Measurements from ENCODE around the gene SNRPF. TPM values are rescaled to one million over a fixed set of nuclear protein-coding genes. Genes with fewer than 3 reads are reported as not detected.

SNRPF gene
- total RNA-seq, 4 donors from 2014 or later, result 6.1 to 11.8 (median 8.3) TPM

DNA sequence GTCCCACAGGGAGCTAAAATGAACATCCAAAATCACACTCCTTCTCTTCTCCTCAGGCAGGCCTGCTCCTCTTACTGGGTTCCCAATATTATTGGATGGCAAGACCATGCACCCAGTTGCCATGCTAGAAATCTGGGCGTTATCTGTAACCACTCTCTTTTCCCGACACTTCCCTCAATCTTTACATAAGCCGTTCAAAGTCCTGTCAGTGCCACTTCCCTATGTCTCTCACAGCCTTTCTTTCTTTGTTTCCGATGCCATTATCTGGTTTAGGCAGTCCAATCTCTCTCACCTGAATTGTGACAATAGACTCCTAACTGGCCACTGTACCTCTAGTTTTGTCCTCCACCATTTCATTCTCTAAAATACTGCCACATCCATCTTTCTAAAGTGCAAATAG is 24.1 kb downstream of the SNRPF start:
- H3K9me3 ChIP-seq, result no peaks in the 10 kb centered on the region
- no peak overlapping the region for H3K27ac ChIP-seq
- H3K36me3 ChIP-seq, result no peaks in the 10 kb centered on the region
- 92 to 98% methylated on average over 4 of the region's 4 CpGs for WGBS, 2 donors
- no peaks in the 10 kb centered on the region for H3K4me1 ChIP-seq
- no peak overlapping the region for H3K4me3 ChIP-seq (replicated peaks in 1 of 3)
- H3K27me3 ChIP-seq, result no peaks in the 10 kb centered on the region
- no peak for DNase-seq
- TF ChIP-seq POLR2A (IDR thresholded peaks at IDR 0.05), result no peak
- TF ChIP-seq, protein P1, sequence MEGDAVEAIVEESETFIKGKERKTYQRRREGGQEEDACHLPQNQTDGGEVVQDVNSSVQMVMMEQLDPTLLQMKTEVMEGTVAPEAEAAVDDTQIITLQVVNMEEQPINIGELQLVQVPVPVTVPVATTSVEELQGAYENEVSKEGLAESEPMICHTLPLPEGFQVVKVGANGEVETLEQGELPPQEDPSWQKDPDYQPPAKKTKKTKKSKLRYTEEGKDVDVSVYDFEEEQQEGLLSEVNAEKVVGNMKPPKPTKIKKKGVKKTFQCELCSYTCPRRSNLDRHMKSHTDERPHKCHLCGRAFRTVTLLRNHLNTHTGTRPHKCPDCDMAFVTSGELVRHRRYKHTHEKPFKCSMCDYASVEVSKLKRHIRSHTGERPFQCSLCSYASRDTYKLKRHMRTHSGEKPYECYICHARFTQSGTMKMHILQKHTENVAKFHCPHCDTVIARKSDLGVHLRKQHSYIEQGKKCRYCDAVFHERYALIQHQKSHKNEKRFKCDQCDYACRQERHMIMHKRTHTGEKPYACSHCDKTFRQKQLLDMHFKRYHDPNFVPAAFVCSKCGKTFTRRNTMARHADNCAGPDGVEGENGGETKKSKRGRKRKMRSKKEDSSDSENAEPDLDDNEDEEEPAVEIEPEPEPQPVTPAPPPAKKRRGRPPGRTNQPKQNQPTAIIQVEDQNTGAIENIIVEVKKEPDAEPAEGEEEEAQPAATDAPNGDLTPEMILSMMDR (IDR thresholded peaks at IDR 0.05), result no peak
- intact Hi-C loops (cut with DNase I), result no loop called here

DNA sequence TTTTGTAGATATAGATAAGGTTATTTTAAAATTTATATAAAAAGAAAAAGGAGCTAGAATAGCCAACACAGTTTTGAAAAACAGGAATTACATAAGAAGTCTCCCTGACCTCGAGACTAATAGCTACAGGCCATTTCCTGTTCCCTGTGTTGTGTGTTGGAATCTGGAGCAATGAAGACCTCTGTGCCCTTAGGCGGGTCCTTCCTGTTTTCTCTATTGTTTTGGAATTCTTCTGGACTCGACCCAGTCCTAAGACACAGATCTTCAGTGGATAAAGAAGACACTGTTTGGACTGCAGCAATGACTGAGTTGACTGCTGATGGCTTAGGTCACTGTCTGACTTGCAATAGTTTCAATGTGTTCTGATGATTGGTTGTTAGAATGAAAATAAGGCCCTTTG is 26.2 kb downstream of the SNRPF start:
- no peaks in the 10 kb centered on the region for H3K36me3 ChIP-seq
- DNase-seq, result no peak
- H3K27ac ChIP-seq, result no peak overlapping the region
- 49 to 64% methylated on average over 3 of the region's 3 CpGs for WGBS, 2 donors
- H3K27me3 ChIP-seq, result no peaks in the 10 kb centered on the region
- TF ChIP-seq, protein P1 (IDR thresholded peaks at IDR 0.05), result no peak
- TF ChIP-seq POLR2A (IDR thresholded peaks at IDR 0.05), result no peak
- no peak overlapping the region for H3K4me3 ChIP-seq (replicated peaks in 1 of 3)
- no peaks in the 10 kb centered on the region for H3K4me1 ChIP-seq
- H3K9me3 ChIP-seq, result no peaks in the 10 kb centered on the region
- intact Hi-C loops (cut with DNase I), result no loop called here

DNA sequence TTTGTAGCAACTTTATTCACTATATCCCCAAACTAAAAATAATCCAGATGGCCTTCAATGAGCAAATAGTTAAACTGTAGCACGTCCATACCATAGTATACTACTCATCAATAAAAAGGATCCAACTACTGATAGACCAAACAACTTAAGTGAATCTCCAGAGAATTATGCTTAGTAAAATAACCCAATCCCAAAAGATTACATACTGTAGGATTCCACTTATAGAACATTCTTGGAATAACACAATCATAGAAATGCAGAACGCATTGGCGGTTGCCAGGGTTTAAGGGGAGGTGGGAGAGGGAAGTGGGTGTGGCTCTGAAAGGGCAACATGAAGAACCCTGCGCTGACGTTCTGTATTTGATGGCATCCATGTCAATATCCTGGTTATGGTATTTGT is 28.6 kb downstream of the SNRPF start:
- no peaks in the 10 kb centered on the region for H3K9me3 ChIP-seq
- no peaks in the 10 kb centered on the region for H3K36me3 ChIP-seq
- DNase-seq, result no peak
- no peak overlapping the region for H3K27ac ChIP-seq
- intact Hi-C loops (cut with DNase I), result no loop called here
- no peaks in the 10 kb centered on the region for H3K27me3 ChIP-seq
- H3K4me3 ChIP-seq (replicated peaks in 1 of 3), result no peak overlapping the region
- no peaks in the 10 kb centered on the region for H3K4me1 ChIP-seq
- no peak for TF ChIP-seq POLR2A (IDR thresholded peaks at IDR 0.05)
- TF ChIP-seq, protein P1 (IDR thresholded peaks at IDR 0.05), result no peak
- 83 to 84% methylated on average over 5 of the region's 5 CpGs for WGBS, 2 donors

DNA sequence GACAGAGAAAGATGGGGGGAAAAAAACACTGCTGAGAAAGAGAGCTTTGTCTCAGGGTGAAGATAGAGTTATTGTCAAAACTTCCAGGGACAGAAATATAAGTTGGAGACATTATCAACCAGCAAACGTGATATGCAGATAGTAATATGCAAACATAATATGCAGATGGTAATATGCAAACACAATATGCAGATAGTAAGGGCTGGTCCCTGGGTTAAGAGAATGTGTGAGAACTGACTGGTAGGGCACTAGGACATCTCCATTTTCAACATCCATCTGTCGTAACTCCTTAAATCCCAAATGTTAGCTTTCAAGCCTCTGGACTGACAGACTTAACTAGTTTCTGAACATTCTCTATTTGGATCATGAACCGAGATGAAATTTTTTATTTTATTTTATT is 32.2 kb downstream of the SNRPF start:
- DNase-seq, result no peak
- Histone ChIP-seq H3K4me3 (replicated peaks in 1 of 3) (no peak overlapping the region), H3K27me3 (no peaks in the 10 kb centered on the region), H3K4me1 (no peaks in the 10 kb centered on the region), H3K27ac (no peak overlapping the region), H3K9me3 (no peaks in the 10 kb centered on the region), H3K36me3 (no peaks in the 10 kb centered on the region)
- WGBS, 2 donors, result 81 to 83% methylated on average over 3 of the region's 3 CpGs
- intact Hi-C loops (cut with DNase I), result no loop called here
- TF ChIP-seq POLR2A (IDR thresholded peaks at IDR 0.05), result no peak
- TF ChIP-seq, protein P1 (IDR thresholded peaks at IDR 0.05), result no peak

DNA sequence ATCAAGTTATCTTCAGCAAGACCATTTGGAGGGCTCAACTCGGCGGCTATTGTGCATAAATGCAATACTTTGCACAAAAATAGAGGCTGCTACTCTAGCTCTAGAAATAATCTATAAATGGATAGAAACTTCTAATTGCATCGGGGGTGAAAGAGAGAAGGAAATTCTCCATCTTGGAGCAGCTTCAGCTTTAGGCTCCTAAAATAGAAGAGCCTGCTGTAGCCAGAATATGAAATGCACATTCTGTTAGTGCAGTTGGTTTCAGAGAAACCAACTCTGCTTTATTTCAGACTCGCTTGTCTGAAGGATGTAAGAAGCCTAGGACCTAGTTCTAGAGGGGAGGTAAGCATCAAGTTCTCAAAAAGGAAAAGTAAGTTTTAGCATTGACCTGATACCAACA is 38.1 kb downstream of the SNRPF start:
- intact Hi-C loops (cut with DNase I), result no loop called here

More for the DNA sequence above, 38.1 kb downstream of the SNRPF start:
- TF ChIP-seq, protein P1 (IDR thresholded peaks at IDR 0.05), result no peak
- TF ChIP-seq POLR2A (IDR thresholded peaks at IDR 0.05), result no peak
- Histone ChIP-seq H3K4me3 (replicated peaks in 1 of 3) (no peak overlapping the region), H3K36me3 (no peaks in the 10 kb centered on the region), H3K27ac (no peak overlapping the region), H3K27me3 (no peaks in the 10 kb centered on the region), H3K4me1 (no peaks in the 10 kb centered on the region), H3K9me3 (no peaks in the 10 kb centered on the region)
- DNase-seq, result no peak
- WGBS, 2 donors, result 90 to 93% methylated on average over 4 of the region's 4 CpGs
